NT2/D1 (cell line): ENCODE data around the gene BRMS1.

Source experiments
- DNase-seq: peaks from one replicate; pipeline ENCODE4 v3.0.0-alpha.2; 2011; ENCODE audit warnings: low read depth, low spot score
- H3K27me3 ChIP-seq: 2 replicates; pipeline ENCODE4 v1.6.0; 2011; ENCODE audit warnings: mild to moderate bottlenecking; ENCODE audit not compliant: insufficient read length, insufficient read depth
- H3K36me3 ChIP-seq: 2 replicates; pipeline ENCODE4 v1.6.1; 2011; ENCODE audit warnings: mild to moderate bottlenecking, low read length, mixed read lengths; ENCODE audit not compliant: insufficient read depth, insufficient read length
- H3K4me1 ChIP-seq: 2 replicates; pipeline ENCODE4 v1.5.1; 2011; ENCODE audit not compliant: insufficient read depth, insufficient read length
- H3K4me3 ChIP-seq: 2 replicates; pipeline ENCODE4 v1.5.1; 2011; ENCODE audit warnings: low read depth; ENCODE audit not compliant: insufficient read length
- H3K9ac ChIP-seq: 2 replicates; pipeline ENCODE4 v1.6.0; 2011; ENCODE audit warnings: low read depth; ENCODE audit not compliant: insufficient read length
- H3K9me3 ChIP-seq: 2 replicates; pipeline ENCODE4 v1.5.1; 2011; ENCODE audit warnings: mild to moderate bottlenecking, low read length; ENCODE audit not compliant: insufficient read depth
- SUZ12 ChIP-seq: IDR thresholded peaks from 2 replicates; pipeline ENCODE4 v1.6.1; 2011; ENCODE audit not compliant: insufficient read length, insufficient read depth; ENCODE audit errors: extremely low read depth
- YY1 ChIP-seq: IDR thresholded peaks from 2 replicates; pipeline ENCODE4 v1.6.1; 2011; ENCODE audit not compliant: insufficient read length, insufficient read depth
- ZNF274 ChIP-seq: IDR thresholded peaks from 2 replicates; pipeline ENCODE4 v1.6.1; 2011; ENCODE audit warnings: mild to moderate bottlenecking, low read depth, low read length

BRMS1 gene

GRCh38 chr11:66333896-66334604 is 10.9 kb downstream of the BRMS1 start:
- no peak for DNase-seq
- Histone ChIP-seq H3K27me3 (no peaks in the 10 kb centered on the region), H3K4me1 (peaks cover 8% of the 10 kb centered on the region), H3K4me3 (no peak overlapping the region), H3K9me3 (no peaks in the 10 kb centered on the region), H3K9ac (peak overlapping the region; percentile 37), H3K36me3 (peaks cover 68% of the 10 kb centered on the region)
- no peak for TF ChIP-seq SUZ12
- no peak for TF ChIP-seq ZNF274
- TF ChIP-seq YY1: no peak

DNA sequence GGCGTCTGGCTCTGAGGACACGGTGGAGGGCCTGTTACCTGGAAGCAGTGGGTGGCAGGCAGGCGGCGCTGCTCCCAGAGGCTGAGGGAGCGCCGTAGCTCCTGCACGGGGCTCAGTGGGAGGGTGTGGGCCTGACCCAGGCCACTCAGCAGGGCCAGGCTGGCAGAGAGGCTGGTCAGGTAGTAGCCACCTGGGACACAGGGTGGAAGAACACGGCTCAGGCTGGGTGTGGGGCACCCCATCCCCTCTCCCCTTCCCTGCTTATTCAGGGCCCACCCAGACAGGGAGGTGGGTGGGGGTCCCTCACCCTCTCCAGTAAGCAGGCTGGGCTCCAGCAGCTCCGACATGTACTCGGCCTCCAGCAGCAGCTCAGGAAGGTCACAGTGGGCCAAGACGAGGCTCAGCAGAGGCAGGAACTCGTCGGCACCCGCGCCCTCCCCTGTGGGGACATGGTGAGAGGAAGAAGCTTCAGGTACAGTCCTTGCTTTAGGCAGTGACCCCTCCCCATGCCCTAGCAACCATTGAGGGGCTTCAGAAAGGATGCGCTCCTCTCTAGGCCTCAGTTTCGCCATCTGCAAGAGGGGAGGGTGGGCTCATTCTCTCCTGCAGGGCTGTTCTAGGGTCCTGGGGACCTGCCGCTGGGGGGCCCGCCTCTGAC is 11.6 kb downstream of the BRMS1 start:
- Histone ChIP-seq H3K9me3 (no peaks in the 10 kb centered on the region), H3K9ac (no peak overlapping the region), H3K4me3 (no peak overlapping the region), H3K4me1 (peaks cover 8% of the 10 kb centered on the region), H3K36me3 (peaks cover 61% of the 10 kb centered on the region), H3K27me3 (no peaks in the 10 kb centered on the region)
- no peak for TF ChIP-seq ZNF274
- no peak for TF ChIP-seq YY1
- no peak for TF ChIP-seq SUZ12
- no peak for DNase-seq

- no peaks in the 10 kb centered on the region for H3K27me3 ChIP-seq
- no peak overlapping the region for H3K4me3 ChIP-seq
- no peak for DNase-seq
- H3K9ac ChIP-seq: no peak overlapping the region
- peaks cover 54% of the 10 kb centered on the region for H3K36me3 ChIP-seq
- H3K4me1 ChIP-seq: peaks cover 12% of the 10 kb centered on the region
- no peaks in the 10 kb centered on the region for H3K9me3 ChIP-seq
- TF ChIP-seq ZNF274: no peak
- no peak for TF ChIP-seq YY1
- TF ChIP-seq SUZ12: no peak
These were observed 12.3 kb downstream of the BRMS1 start for GRCh38 chr11:66332371-66333219.

GRCh38 chr11:66331542-66332370 is 13.1 kb downstream of the BRMS1 start:
- Histone ChIP-seq H3K4me3 (no peak overlapping the region), H3K9ac (no peak overlapping the region), H3K27me3 (no peaks in the 10 kb centered on the region), H3K36me3 (peaks cover 45% of the 10 kb centered on the region), H3K9me3 (no peaks in the 10 kb centered on the region), H3K4me1 (peaks cover 20% of the 10 kb centered on the region)
- TF ChIP-seq ZNF274 (no peak), SUZ12 (no peak), YY1 (no peak)
- no peak for DNase-seq

GRCh38 chr11:66330931-66331330 is 14.0 kb downstream of the BRMS1 start:
- TF ChIP-seq YY1 (no peak), ZNF274 (no peak), SUZ12 (no peak)
- DNase-seq: no peak
- H3K4me1 ChIP-seq: peaks cover 26% of the 10 kb centered on the region
- no peaks in the 10 kb centered on the region for H3K9me3 ChIP-seq
- no peak overlapping the region for H3K9ac ChIP-seq
- peaks cover 45% of the 10 kb centered on the region for H3K36me3 ChIP-seq
- H3K27me3 ChIP-seq: no peaks in the 10 kb centered on the region
- no peak overlapping the region for H3K4me3 ChIP-seq

DNA sequence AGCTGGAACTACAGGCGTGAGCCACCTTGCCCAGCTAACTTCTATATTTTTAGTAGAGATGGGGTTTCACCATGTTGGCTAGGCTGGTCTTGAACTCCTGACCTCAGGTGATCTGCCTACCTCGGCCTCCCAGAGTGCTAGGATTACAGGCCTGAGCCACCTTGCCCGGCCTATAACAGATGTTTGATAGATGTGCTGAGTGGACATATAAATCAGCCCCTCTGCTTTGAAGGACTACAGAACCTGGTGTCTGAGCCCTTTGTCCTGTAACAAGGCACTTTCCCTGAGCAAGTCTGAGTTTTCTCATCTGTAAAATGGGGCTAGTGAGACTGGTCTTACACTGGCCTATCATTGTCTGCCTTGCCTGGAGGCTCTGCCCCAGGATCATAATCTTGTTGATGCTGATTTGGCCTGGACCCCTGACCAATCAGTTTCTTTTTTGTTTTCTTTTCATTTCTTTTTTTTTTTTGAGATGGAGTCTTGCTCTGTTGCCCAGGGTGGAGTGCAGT is 15.7 kb downstream of the BRMS1 start:
- H3K36me3 ChIP-seq: peaks cover 34% of the 10 kb centered on the region
- DNase-seq: no peak
- TF ChIP-seq SUZ12 (no peak), ZNF274 (no peak), YY1 (no peak)
- H3K9me3 ChIP-seq: no peaks in the 10 kb centered on the region
- H3K27me3 ChIP-seq: no peaks in the 10 kb centered on the region
- peaks cover 36% of the 10 kb centered on the region for H3K4me1 ChIP-seq
- no peak overlapping the region for H3K4me3 ChIP-seq
- H3K9ac ChIP-seq: no peak overlapping the region
